Measurements from ENCODE around the gene PET117. TPM values are rescaled to one million over a fixed set of nuclear protein-coding genes. Genes with fewer than 3 reads are reported as not detected.
"Not testable (repeated sequence)": the region's sequence is repeated elsewhere in the genome, so short reads cannot be mapped to it uniquely, and the experiment has no call there.

PET117 gene
- total RNA-seq, result 10 to 100 TPM in 1 of 2 donors, 1 to 10 TPM in 1; 8.9 to 11.4 TPM
- 10 to 100 TPM; 12.5 to 13.5 TPM for polyA plus RNA-seq
- long read RNA-seq, donor 1, transcript PET117-201 (2 exons, 1,141 nt), result major isoform, 6 of 6 reads
- long read RNA-seq, donor 1, partial matches to known transcripts, result 0 of 6 reads
- long read RNA-seq, donor 1, other reads (novel, unspliced or antisense), result 0 of 6 reads
- long read RNA-seq, donor 2, partial matches to known transcripts, result 0 of 3 reads
- long read RNA-seq, donor 2, other reads (novel, unspliced or antisense), result 0 of 3 reads
- long read RNA-seq, donor 3, partial matches to known transcripts, result 0 of 2 reads
- long read RNA-seq, donor 3, other reads (novel, unspliced or antisense), result 0 of 2 reads
- long read RNA-seq, donor 4, partial matches to known transcripts, result 0 of 4 reads
- long read RNA-seq, donor 4, other reads (novel, unspliced or antisense), result 0 of 4 reads
- long read RNA-seq, donor 5, partial matches to known transcripts, result 0 of 3 reads
- long read RNA-seq, donor 5, other reads (novel, unspliced or antisense), result 0 of 3 reads

- peak within 1 kb of the TSS; percentile 100 for H3K4me3 ChIP-seq
- H3K36me3 ChIP-seq (ENCODE audit: control insufficient read depth in 4 of 4, insufficient read depth in 4 of 4, low read length in 4 of 4), result peaks cover 0 to 3% (median 2%) of the 10 kb centered on the region in 4 donors
- peak within 1 kb of the TSS; percentile 86 to 96 for H3K27ac ChIP-seq (ENCODE audit: low read depth in 1 of 2, low read length in 1 of 2)
- H3K27me3 ChIP-seq (ENCODE audit: control insufficient read depth in 3 of 3, insufficient read depth in 3 of 3, low read length in 2 of 3), result no peaks in the 10 kb centered on the region
- no peaks in the 10 kb centered on the region for H3K9me3 ChIP-seq (ENCODE audit: control insufficient read depth in 4 of 4, insufficient read depth in 3 of 4, low read length in 3 of 4)
- 0 to 1% methylated on average over 64 to 87 of the region's 87 CpGs for WGBS, 2 donors
- H3K9ac ChIP-seq (ENCODE audit: insufficient read depth in 1 of 2, low read length in 2 of 2), result peak within 1 kb of the TSS; percentile 86 to 92
- peak; percentile 98 for ATAC-seq (ENCODE audit: insufficient read depth, low FRiP score)
- peak; percentile 94 to 98 (median 95) for DNase-seq
- TF ChIP-seq, protein P1, sequence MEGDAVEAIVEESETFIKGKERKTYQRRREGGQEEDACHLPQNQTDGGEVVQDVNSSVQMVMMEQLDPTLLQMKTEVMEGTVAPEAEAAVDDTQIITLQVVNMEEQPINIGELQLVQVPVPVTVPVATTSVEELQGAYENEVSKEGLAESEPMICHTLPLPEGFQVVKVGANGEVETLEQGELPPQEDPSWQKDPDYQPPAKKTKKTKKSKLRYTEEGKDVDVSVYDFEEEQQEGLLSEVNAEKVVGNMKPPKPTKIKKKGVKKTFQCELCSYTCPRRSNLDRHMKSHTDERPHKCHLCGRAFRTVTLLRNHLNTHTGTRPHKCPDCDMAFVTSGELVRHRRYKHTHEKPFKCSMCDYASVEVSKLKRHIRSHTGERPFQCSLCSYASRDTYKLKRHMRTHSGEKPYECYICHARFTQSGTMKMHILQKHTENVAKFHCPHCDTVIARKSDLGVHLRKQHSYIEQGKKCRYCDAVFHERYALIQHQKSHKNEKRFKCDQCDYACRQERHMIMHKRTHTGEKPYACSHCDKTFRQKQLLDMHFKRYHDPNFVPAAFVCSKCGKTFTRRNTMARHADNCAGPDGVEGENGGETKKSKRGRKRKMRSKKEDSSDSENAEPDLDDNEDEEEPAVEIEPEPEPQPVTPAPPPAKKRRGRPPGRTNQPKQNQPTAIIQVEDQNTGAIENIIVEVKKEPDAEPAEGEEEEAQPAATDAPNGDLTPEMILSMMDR (IDR thresholded peaks at IDR 0.05; ENCODE audit: control extremely low read depth, extremely low read depth), result no peak
- H3K4me1 ChIP-seq (ENCODE audit: control insufficient read depth in 5 of 5, insufficient read depth in 5 of 5, low read length in 5 of 5), result peaks cover 0 to 24% (median 11%) of the 10 kb centered on the region in 5 donors
These were observed at the start of gene PET117, which contains the start of gene KAT14 for GRCh38 chr20:18137412-18138265. PET117 (plus strand) TSS chr20:18137863; CDS start chr20:18137956, 93 bp downstream. KAT14 (plus strand) TSS chr20:18137863; CDS start chr20:18142661, 4,798 bp downstream.

- not testable (repeated sequence) for H3K9me3 ChIP-seq (ENCODE audit: control insufficient read depth in 4 of 4, insufficient read depth in 3 of 4, low read length in 3 of 4); H3K9ac ChIP-seq (ENCODE audit: insufficient read depth in 1 of 2, low read length in 2 of 2); H3K36me3 ChIP-seq (ENCODE audit: control insufficient read depth in 4 of 4, insufficient read depth in 4 of 4, low read length in 4 of 4); H3K27ac ChIP-seq (ENCODE audit: low read depth in 1 of 2, low read length in 1 of 2); H3K4me3 ChIP-seq; DNase-seq; H3K4me1 ChIP-seq (ENCODE audit: control insufficient read depth in 5 of 5, insufficient read depth in 5 of 5, low read length in 5 of 5); ATAC-seq (ENCODE audit: insufficient read depth, low FRiP score); H3K27me3 ChIP-seq (ENCODE audit: control insufficient read depth in 3 of 3, insufficient read depth in 3 of 3, low read length in 2 of 3)
- WGBS, 2 donors, result 69 to 82% methylated on average over 3 of the region's 3 CpGs
These were observed 49.4 kb upstream of the PET117 start for GRCh38 chr20:18088298-18088697.

GRCh38 chr20:18088841-18089240 is 48.8 kb upstream of the PET117 start:
- 96% methylated on average over 11 of the region's 11 CpGs for WGBS, 2 donors
- H3K27ac ChIP-seq (ENCODE audit: low read depth in 1 of 2, low read length in 1 of 2); H3K36me3 ChIP-seq (ENCODE audit: control insufficient read depth in 4 of 4, insufficient read depth in 4 of 4, low read length in 4 of 4); H3K9me3 ChIP-seq (ENCODE audit: control insufficient read depth in 4 of 4, insufficient read depth in 3 of 4, low read length in 3 of 4); DNase-seq; H3K4me3 ChIP-seq; H3K4me1 ChIP-seq (ENCODE audit: control insufficient read depth in 5 of 5, insufficient read depth in 5 of 5, low read length in 5 of 5); H3K9ac ChIP-seq (ENCODE audit: insufficient read depth in 1 of 2, low read length in 2 of 2); ATAC-seq (ENCODE audit: insufficient read depth, low FRiP score); H3K27me3 ChIP-seq (ENCODE audit: control insufficient read depth in 3 of 3, insufficient read depth in 3 of 3, low read length in 2 of 3): not testable (repeated sequence)

DNA sequence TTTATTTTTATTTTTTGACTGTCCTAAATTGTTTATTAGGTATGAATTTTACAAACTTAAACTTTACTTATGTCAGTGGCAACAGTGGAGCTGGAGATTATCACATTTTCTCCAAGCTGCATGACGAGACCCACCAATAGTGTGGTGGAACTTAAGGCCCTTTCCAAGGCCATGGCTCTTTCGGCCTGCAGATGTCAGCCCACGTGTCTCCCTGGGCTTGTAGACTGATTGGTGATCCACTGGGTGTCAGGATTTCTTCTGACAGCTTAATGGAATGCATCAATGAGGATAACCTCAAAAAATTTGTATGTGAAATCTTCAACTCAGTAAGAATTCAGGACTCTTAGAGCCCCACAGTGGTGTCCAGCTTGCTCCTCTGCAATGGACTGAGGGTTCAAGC is 47.6 kb upstream of the PET117 start:
- H3K9ac ChIP-seq (ENCODE audit: insufficient read depth in 1 of 2, low read length in 2 of 2), result no peak overlapping the region
- DNase-seq (no peak), ATAC-seq (ENCODE audit: insufficient read depth, low FRiP score) (no peak)
- 56 to 67% methylated on average over 3 of the region's 3 CpGs for WGBS, 2 donors
- H3K27me3 ChIP-seq (ENCODE audit: control insufficient read depth in 3 of 3, insufficient read depth in 3 of 3, low read length in 2 of 3), result no peaks in the 10 kb centered on the region
- no peak overlapping the region for H3K4me3 ChIP-seq
- no peaks in the 10 kb centered on the region for H3K36me3 ChIP-seq (ENCODE audit: control insufficient read depth in 4 of 4, insufficient read depth in 4 of 4, low read length in 4 of 4)
- TF ChIP-seq, protein P1 (IDR thresholded peaks at IDR 0.05; ENCODE audit: control extremely low read depth, extremely low read depth), result no peak
- peaks cover 0 to 2% (median 0%) of the 10 kb centered on the region in 4 donors for H3K9me3 ChIP-seq (ENCODE audit: control insufficient read depth in 4 of 4, insufficient read depth in 3 of 4, low read length in 3 of 4)
- no peaks in the 10 kb centered on the region for H3K4me1 ChIP-seq (ENCODE audit: control insufficient read depth in 5 of 5, insufficient read depth in 5 of 5, low read length in 5 of 5)
- H3K27ac ChIP-seq (ENCODE audit: low read depth in 1 of 2, low read length in 1 of 2), result no peak overlapping the region

Measured in lung (tissue), 16 donors.